Right ventricle myocardium inferior (tissue), 1 donor: ENCODE measurements around the gene PPIP5K1. TPM values are rescaled to one million over a fixed set of nuclear protein-coding genes. Genes with fewer than 3 reads are reported as not detected.

Experiments
- ATAC-seq: fragments of 200-7000 bp; cut with Tn5 transposase; one replicate; pipeline ENCODE4 v1.9.1; 2020; ENCODE audit warnings: mild to moderate bottlenecking, moderate library complexity
- DNase-seq: peaks from one replicate; pipeline ENCODE4 v3.0.0; 2021; ENCODE audit errors: missing footprints
- intact Hi-C: fragments of 100-400 bp; cut with DNase I; formaldehyde crosslinking; loops from one replicate; pipeline ENCODE4 v1.11.0; 2022
- total RNA-seq: library from RNA; stranded (reverse); fragmentation: NEBNext Ultra II Directional; extraction: Animal tissue kit (Norgen Biotek cat#: 25700); gene quantifications from one replicate; pipeline ENCODE4 v1.2.1, GENCODE V29; 2021
- donor health status: DM: no; HTN: yes; CAD: no; lungs with severe emphysema.

The PPIP5K1 gene
- total RNA-seq, 1 donor from 2014 or later: 15.7 TPM

DNA sequence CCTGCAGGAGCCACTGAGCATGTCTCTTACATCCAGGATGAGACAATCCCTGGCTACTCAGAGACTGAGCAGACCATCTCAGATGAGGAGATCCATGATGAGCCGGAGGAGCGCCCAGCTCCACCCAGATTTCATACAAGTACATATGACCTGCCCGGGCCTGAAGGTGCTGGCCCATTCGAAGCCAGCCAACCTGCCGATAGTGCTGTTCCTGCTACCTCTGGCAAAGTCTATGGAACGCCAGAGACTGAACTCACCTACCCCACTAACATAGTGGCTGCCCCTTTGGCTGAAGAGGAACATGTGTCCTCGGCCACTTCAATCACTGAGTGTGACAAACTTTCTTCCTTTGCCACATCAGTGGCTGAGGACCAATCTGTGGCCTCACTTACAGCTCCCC lies 66.4 kb downstream of the PPIP5K1 start:
- intact Hi-C loops: no loop called here
- no peak for ATAC-seq
- DNase-seq: no peak

DNA sequence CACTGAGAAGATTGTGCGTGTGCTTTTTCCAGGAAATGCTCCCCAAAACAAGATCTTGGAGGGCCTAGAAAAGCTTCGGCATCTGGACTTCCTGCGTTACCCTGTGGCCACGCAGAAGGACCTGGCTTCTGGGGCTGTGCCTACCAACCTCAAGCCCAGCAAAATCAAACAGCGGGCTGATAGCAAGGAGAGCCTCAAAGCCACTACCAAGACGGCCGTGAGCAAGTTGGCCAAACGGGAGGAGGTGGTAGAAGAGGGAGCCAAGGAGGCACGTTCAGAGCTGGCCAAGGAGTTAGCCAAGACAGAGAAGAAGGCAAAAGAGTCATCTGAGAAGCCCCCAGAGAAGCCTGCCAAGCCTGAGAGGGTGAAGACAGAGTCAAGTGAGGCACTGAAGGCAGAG lies 67.8 kb downstream of the PPIP5K1 start:
- intact Hi-C loops: no loop called here
- ATAC-seq: no peak
- DNase-seq: no peak

DNA sequence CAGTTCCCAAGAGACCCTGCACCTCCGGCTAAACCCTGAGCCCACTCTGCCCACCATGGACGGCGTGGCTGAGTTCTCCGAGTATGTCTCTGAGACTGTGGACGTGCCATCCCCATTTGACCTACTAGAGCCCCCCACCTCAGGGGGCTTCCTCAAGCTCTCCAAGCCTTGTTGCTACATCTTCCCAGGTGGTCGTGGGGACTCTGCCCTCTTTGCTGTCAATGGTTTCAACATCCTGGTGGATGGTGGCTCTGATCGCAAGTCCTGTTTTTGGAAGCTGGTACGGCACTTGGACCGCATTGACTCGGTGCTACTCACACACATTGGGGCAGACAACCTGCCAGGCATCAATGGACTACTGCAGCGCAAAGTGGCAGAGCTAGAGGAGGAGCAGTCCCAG lies 68.6 kb downstream of the PPIP5K1 start:
- ATAC-seq (no peak), DNase-seq (no peak)
- intact Hi-C loops: no loop called here

DNA sequence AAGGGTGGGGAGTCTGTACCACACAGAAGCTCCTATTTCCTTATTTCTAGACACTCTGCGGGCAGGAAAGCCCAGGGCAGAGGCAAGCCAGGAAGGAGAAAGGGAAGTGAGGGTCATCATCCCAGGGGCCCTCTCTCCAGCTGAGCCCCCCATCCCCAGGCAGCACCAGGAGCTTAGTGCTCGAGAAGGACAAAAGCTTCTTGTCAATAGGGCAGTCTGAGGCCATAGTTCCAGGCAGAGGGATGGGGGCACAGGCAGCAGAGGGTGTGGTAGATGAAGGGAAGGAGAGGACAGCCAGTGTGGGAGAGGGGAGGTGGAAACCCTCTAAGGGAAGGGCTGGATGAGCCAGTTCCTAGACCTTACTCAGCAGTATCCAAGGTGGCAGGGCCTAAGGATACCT lies 69.9 kb downstream of the PPIP5K1 start:
- DNase-seq (no peak), ATAC-seq (no peak)

DNA sequence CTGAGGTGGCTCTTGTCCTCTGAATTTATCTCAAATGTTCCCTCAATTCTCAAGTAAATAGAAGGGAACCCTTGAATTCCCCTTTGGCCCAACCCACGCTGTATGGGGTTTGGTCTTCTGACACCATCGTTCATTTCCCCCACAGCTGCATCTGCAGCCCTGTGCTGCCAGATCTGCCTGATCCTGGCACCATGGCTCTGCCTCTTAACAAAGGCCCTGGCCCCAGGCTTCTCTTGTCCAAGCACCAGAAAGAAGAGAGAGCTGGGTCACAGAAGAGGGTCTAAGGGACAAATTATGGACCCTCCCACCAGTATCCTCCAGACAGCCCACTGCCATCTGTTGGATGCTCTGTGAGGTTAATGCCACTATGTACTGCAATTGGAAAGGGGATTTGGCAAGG lies 70.8 kb downstream of the PPIP5K1 start:
- ATAC-seq (no peak), DNase-seq (no peak)
- intact Hi-C loops: no loop called here

More for the DNA sequence above, 69.9 kb downstream of the PPIP5K1 start:
- intact Hi-C loops: no loop called here

DNA sequence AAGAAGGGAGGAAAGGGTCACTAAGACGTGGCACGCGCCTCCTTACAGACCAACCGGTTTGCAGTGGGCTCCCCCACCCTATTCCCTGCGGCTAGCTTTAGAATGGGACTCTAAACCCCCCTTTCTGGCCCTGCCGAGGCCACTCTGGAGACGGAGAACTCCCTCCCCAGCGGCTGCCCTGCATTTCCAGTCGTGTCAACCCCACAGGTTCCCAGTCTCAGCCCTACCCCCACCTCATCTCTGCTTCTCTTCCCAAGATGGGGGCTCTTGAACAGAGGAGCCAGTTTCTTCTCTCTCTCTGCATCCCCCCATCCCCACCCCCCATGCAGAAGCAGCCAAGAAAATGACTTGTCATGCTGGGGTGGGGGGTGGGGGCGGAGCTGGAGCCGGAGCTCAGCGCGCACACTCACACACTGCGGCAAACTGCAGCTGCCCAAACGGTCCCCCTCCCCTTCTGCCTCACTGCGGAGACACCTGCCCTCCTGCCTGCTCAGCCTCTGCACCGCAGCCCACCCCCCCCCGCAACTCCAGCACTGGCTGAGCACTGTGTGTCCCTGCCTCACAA lies 71.7 kb downstream of the PPIP5K1 start:
- ATAC-seq (peak; percentile 8), DNase-seq (no peak)
- intact Hi-C loops: no loop called here

DNA sequence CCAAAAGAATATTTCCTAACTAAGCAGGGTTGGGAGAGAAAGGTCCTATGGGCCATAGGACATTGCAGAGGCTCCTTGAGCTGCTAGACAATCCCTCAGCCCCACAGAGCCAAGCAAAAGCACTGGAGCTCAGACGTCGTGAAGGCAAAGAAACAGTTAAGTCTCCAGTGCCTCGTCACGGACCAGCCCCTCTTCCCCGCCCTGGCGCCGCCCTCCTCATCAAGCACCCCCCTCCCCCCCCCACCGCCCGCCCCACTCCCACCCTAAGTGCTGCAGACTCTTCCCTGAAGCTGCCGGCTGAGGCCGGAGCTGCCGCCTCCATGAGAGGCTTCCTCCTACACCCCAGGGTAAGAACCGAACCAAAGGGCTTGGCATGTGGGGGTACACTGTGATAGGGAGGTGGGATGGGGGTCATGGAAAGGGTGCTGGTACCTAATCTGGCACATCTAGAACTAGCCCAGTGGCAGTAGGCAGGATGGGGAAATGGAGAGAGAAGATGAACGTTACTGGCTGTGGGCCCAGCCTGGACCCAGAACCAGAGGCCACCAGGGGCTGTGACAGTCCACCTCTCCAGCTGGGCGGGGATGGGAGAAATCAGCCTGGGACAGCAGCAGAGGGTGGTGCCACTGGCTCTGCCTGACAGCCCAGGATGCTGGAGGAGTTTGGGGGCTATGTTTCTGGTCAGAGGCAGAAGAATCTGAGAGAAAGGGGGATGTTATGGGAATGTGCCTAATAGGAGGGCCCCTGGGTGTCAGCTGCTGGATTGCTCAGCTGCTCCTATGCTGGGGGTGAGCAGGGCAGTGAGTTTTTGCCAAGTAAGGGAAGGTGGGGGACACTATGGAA lies 72.4 kb downstream of the PPIP5K1 start, which contains the start of gene MAP1A:
Gene MAP1A, plus strand, starts transcription at position 255 of the 843 bp plus-strand sequence. CDS start 3,866 bp downstream, outside the sequence.
- intact Hi-C loops: no loop called here
- ATAC-seq (peak; percentile 56), DNase-seq (no peak)

DNA sequence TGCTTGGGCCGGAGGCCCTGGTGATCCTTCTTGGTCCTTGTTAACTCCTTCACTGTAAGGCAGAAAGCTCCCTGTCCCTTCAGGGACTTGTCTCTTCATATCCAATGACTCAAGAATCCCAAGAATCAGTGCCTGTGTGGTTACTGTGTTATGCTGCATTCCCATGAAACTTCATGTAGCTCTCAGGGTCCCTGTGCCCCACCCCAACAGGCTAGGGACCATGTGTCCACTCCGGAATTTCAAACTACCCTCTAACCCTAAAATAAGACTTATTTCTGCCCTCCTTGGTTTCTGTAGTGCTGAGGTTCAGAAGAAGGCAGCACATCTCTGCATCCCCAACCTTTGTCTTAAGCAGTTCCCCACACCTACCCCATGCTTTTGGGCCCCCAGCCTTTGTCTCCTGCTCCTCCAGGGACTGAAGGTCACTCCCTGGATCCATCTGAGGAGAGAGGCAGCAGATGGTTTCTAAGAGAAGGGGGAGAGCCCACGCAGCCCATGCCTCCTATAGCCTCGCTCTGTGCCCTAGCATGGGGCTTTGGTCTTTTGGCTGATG lies 73.1 kb downstream of the PPIP5K1 start:
- intact Hi-C loops: no loop called here
- no peak for DNase-seq
- no peak for ATAC-seq

DNA sequence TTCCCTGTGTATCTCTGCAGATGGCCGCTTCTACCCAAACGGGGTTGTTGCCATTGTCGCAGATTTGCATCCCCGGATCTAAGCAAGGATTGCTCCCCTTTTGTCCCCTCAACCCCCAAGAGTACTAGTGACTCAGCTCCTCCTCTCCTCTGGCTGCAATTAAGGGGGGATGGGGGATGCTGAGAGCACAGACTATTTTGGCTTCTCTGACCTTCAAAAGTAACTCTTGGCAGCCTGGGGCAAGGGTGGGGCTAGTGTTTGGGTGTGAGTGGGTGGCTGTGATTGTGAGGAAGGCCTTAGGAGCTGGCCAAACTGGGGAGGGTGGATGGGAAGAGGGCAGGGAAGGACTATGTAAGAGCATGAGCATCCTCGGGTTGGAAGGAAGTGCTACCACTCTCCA lies 73.8 kb downstream of the PPIP5K1 start:
- DNase-seq (no peak), ATAC-seq (peak; percentile 58)
- intact Hi-C loops: no loop called here

DNA sequence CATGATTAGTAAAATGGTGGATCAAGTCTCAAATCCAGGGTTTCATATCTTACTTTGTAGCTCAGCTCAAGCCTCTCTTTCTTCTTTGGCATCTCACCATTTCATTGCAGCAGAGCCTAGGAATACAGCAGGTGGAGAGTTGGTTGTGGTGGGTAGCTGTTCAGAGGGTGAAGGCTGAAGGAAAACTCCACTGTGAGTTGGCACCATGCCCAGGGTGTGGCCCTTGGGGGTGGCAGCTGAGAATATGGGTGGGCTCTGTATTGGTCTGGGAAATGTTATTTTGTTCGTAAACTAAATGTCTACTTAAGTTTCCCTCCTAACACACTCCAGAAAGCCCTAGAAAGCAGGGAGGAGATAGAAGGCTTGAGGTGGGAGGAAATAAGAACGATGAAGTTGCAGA lies 74.3 kb downstream of the PPIP5K1 start:
- ATAC-seq (no peak), DNase-seq (no peak)
- intact Hi-C loops: no loop called here

DNA sequence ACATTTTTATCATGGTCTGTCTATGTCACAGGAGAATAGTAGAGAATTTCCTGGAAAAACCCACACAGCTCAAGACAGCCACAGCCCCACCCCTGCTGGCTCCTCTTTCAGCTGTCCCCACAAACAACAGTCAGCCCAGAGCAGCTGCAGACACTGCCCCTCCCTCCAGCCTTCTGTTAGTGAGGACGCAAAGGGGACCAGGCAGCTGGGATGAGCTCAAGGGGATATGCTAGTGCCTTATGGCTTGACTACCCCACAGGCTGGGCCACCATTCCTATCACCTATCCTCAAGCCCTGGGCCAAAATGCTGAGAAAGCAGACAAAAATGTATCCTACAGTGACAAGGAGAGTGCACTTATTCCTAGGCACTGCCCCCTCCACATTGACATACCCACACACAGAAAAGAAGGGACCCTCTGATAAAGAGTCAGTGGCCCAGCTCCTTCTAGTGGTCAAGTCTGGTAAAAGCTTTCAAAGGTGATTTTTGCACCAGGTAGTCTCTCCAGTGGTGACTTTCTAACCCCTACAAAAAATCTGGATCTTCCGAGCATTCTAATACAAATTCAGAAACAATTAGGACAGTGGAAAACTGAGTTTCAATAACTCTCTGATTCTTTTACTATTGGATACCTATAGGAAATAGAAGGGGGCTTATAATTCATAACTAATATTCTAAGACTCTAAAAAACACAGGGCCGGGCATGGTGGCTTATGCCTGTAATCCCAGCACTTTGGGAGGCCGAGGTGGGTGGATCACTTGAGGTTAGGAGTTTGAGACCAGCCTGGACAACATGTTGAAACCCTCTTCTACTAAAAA lies 75.6 kb downstream of the PPIP5K1 start:
- DNase-seq (peak; percentile 77), ATAC-seq (peak; percentile 14)
- intact Hi-C loops: no loop called here

DNA sequence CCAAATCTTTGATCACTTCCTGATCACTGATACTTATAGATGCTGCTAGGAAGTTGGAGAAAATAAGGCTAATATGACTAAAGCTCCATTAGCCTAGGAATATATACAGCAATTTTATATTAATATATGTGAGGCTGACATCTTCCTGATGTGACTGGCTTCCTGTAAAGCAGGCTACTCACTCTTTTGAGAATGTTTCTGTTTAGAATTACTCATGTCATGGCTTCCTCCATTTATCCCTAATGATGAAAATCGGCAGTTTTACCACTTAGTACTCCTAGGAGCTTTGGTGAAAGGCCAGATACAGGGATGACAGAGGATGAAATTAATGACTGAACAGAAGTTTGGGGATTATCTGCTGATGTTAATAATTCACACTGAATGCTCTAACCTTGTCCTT lies 76.5 kb downstream of the PPIP5K1 start:
- no peak for DNase-seq
- ATAC-seq: no peak
- intact Hi-C loops: no loop called here

DNA sequence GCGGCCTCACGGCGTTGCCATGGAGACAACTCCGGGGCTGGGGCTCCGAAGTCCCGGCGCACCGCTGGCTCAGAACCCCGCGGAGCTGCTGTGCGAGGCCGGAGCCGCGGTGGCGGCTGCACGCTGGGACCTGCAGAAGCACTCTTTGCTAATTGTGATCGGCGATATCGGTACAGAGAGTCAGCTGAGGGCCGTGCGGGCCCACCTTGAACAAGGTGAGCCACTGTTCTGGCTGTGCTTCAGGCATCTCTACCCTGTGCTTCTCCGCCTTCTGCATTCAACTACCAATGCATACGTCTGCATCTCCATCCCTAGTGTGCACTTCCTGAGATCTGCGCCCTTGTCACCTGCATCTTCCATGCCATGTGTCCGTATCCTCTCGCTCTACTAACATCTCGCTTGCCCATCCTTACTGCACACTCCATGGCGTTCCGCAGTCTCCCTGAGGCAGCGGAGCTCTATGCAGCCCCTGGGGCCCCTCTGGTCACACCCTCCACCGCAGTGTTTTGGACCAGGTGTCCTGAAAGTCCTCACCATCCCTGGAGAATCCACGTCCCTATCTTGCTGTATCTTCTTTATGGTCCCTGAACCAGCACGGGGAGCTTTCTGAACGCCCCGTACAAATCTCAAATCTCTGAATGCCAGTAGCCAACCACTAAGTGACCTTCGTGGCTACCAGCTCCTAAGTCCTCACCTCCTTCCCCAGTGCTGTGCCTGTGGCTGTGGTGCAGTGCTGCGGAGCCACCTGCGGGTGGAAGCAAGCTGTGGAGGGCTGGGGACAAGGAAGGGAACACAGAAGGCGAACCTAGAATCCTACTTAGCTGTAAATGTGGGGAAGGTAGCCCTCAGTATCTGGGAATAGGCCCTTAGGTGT lies 78.8 kb downstream of the PPIP5K1 start:
- intact Hi-C loops: loop anchor here (2.0 kb wide), 1 partner anchor 18 kb away; the partner anchor contains the start of gene TP53BP1
- DNase-seq (no peak), ATAC-seq (no peak)

DNA sequence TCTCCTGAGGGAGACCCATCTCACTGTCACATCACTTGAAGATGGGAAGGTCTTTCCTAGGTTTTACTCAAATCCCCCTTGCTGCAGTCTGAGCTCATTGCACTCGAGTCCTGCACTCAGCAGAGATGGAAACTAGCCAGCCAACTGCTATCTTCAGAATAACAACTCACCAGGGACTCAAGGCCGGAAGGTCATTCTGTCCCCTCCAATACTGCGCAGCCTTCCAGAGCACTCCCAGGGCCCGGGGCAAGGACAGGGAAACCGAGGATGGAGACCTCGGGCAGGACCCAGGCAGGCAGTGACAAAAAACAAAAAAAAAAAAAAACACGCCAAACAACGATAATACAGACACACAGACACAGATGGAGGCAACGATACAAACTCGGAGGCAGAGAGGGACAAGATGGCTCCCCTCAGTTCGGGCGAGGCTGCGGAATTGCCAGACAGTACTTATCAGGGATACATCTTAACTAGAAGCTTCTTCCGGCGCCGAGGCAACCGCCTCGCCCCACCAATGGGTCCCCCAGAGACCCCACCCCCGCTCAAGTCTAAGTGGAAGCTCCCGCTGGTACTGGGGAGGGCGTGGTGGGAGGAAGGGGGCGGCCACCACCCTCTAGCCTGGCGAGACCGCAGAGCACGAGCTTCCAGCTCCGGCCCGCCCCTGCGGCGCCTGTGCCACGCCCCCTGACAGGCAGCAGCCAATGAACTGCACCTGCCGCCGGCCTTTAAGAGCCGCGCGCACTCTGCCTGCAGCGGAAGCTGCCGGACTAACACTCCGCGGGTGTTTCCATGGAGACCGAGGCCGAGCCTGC lies 79.6 kb downstream of the PPIP5K1 start:
- ATAC-seq (peak; percentile 97), DNase-seq (peak; percentile 100)
- intact Hi-C loops: loop anchor here (2.0 kb wide), 1 partner anchor 18 kb away; the partner anchor contains the start of gene TP53BP1

DNA sequence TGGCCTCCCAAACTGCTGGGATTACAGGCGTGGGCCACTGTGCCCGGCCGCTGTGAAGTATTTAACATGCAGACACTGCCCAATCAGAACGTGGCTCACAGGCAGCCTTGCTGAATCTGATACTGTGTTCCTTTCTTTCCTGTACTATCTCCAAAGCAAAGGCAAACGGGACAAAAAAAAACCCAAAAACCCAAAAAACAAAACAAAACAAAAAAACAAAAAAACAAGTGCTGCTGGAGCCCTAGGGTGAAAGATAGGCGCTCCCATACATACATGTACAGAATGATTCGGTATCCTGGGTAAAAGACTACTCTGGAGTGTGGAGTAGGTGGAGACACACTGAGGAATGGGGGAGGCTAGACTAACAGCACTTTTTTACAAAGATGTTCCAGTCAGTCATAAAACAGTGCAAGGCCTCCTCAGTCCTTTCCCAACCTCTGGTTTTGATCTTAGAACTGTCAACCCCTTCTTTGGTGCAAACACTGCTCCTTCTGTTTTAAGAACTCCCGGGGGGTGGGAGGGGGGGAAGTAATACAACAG lies 80.3 kb downstream of the PPIP5K1 start:
- DNase-seq: no peak
- peak; percentile 1 for ATAC-seq
- intact Hi-C loops: loop anchor here (2.0 kb wide), 1 partner anchor 17 kb away; the partner anchor contains the start of gene TP53BP1

DNA sequence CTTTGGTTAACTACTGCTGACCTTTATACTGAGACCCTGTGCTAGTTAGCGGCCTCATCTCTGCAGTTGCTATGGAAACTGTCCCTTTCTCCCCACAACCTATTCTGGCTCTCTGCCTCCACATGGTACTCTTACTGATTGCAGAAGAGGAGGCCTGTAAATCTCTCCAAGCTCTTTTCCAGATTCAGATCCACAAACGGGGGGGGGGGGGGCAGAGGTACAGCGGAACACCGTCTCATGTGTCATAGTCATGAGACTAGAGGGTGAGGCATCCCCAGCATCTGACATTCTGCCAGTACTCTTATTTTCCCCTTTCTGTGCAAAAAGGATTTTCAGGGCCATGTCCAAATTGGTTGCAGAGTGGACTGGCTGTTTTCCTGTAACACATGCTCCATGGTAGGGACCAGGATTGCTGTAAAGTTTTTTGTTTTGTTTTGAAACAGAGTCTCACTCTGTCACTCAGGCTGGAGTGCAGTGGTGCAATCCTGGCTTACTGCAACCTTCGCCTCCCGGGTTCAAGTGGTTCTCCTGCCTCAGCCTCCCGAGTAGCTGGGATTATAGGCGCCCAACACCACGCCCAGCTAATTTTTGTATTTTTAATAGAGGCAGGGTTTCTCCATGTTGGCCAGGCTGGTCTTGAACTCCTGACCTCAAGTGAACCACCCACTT lies 80.9 kb downstream of the PPIP5K1 start:
- ATAC-seq (no peak), DNase-seq (no peak)
- intact Hi-C loops: no loop called here

DNA sequence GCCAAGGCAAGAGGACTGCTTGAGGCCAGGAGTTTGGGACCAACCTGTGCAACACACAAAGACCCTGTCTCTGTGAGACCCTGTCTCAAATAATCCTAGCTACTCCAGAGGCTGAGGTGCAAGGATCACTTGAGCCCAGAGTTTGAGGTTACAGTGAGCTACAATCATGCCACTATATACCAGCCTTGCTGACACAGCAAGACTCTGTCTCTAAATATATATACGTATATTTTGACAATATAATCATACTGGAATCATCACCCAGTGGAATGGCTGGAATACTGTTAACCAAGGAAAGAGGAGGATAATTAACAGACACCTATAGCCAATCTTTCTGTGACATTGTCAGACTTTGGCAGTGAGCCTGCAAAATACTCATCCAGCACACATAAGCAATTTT lies 81.6 kb downstream of the PPIP5K1 start:
- ATAC-seq (no peak), DNase-seq (no peak)
- intact Hi-C loops: no loop called here
